ENCODE results near the gene WDR31.

GRCh38 chr9:113290052-113290607, 49.9 kb downstream of the WDR31 start:
- TF ChIP-seq POLR2AphosphoS5 (IDR thresholded peaks at IDR 0.05; ENCODE audit: insufficient read depth in 1 of 2, low read depth in 1 of 2) (no peak), CTCF (IDR thresholded peaks at IDR 0.05) (no peak)

All from vagina (tissue), 2 donors.